CD4-positive, alpha-beta T cell treated with Interleukin-2 at 100 ng/mL for 4 hours (primary cell): ENCODE measurements around the gene GSPT1.

Experiments
- DNase-seq: peaks from one replicate; pipeline ENCODE4 v3.0.0-alpha.2; 2020; ENCODE audit warnings: low spot score

GSPT1 gene

GRCh38 chr16:11913425-11914079 lies 2.2 kb downstream of the GSPT1 start:
- DNase-seq, result peak; percentile 46

DNA sequence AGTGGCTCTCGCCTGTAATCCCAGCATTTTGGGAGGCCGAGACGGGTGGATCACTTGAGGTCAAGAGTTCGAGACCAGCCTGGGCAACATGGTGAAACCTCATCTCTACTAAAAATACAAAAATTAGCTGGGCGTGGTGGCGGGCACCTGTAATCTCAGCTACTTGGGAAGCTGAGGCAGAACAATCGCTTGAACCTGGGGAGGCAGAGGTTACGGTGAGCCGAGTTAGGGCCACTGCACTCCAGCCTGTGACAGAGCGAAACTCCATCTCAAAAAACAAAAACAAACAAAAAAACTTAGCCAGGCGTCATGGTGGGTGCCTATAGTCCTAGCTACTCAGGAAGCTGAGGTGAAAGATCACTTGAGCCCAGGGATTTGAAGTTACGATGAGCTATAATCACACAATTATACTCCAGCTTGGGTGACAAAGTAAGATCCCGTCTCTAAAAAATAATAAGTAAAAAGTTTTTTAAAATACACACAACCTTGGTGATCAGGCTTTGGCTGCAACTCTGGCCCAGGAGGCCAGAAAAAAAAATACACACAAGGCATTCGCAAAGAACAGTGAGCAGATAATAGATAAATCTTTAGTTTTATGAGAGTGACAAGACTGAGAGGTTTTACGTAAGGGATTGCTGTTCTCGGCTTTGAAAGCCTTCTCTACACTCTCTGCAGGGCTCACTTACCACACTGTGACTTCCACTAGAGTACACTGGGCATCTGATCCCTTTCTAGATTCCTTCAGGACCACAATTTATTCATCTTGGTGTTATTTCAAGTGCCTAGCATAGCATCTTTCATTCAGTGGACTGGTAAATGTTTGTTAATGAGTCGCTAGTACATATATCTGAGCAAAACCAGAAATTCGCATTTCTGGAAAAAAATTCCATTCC lies 5.9 kb downstream of the GSPT1 start:
- DNase-seq, result no peak

DNA sequence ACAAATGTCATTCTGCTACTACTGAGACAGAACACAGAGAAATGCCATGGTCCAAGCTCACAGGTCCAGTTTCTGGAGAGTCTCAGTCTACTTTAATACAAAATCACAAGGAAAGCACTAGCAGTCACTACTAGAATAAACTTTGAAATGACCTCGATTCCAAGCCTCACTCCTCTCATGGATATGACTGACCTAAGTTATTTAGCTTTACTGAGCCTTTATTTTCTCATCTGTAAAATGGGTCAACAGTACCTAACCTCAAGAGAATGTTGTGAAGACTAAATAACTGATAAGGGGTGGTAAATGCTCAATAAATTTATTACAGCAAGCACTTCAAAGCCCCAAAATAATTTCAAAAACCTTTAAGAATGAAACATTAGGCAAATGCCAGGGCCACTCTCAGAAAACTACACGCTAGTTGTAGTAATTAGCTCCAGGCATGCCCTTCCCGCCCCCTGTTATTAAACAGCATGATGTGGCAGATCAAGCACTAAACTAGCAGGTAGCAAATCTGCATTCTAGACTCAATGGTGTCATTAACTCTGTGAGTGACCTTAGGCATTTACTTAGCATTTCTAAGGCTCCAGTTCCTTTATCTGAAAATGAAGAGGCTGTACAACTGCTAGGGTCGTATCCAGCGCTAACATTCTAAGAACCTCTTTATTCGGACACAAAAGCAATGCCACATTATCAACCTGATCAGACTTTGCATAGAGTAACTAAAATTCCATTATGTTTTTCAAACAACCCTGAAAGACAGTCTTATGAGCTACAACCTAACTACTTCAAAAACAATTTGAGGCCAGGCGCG lies 8.4 kb downstream of the GSPT1 start:
- DNase-seq, result no peak

- DNase-seq, result no peak
Measured at GRCh38 chr16:11903906-11904305, 11.8 kb downstream of the GSPT1 start.

DNA sequence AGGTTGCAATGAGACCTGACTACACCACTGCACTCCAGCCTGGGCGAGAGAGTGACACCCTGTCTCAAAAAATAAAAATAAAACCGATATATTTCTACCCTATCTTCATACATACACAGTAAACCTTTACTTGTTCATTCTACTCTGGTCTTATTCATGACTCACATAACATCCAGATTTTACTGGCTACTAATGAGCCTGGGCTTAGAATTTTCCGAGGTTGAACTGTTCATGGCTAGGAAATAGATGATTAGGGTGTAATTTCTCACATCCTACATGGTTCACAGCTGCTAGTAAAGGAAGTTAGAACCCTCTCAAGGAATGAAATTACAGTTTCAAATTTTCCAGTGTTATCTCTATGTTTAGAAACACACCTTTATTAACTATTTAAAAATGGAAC lies 14.7 kb downstream of the GSPT1 start:
- no peak for DNase-seq

DNA sequence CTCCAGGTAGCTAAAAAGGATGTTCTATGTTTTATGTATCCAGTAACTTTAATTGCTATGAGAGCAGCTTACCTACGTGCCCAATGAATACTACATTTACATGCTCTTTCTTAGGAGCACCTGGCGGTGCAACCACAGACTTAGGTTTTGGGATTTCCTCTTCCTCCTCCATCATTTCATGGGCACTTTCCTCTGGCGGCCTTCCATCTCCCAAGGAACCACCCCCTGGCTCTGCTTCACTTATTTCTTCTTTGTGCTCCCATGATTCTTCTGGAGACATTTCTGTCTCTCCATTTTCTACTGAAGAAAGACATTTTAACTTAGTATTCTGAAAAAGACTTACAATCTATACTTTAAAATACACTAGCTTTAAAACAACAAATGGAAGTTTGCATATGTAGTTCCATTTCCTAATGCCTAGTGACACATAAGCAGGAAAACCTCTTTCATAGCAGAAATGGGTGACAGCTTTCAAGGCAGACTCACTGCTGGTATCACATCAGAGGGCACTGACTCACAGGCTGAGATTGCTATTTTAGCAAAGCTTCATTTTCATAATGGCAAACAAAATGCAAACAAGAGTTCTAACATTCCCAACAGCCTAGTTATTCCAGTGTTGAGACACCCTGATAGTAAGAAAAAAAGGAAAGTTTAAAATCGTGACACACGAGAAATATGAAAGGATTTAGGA lies 19.1 kb downstream of the GSPT1 start:
- DNase-seq, result no peak

- no peak for DNase-seq
Measured at GRCh38 chr16:11893571-11893970, 22.2 kb downstream of the GSPT1 start.

DNA sequence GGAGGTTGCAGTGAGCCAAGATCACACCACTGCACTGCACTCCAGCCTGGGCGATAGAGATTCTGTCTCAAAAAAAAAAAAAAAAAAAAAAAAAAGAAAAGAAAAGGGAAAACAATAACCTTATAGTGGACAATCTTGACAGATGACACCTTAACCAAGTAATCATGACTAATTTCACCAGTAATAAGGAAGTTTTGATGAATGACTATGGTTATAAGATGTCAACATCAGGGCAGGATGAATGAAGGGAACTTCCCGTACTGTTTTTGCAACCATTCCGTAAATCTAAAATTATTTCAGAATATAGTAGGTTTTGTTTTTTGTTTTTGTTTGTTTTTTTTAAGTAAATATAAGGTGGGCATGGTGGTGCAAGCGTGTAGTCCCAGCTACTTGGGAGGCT lies 23.0 kb downstream of the GSPT1 start:
- no peak for DNase-seq

DNA sequence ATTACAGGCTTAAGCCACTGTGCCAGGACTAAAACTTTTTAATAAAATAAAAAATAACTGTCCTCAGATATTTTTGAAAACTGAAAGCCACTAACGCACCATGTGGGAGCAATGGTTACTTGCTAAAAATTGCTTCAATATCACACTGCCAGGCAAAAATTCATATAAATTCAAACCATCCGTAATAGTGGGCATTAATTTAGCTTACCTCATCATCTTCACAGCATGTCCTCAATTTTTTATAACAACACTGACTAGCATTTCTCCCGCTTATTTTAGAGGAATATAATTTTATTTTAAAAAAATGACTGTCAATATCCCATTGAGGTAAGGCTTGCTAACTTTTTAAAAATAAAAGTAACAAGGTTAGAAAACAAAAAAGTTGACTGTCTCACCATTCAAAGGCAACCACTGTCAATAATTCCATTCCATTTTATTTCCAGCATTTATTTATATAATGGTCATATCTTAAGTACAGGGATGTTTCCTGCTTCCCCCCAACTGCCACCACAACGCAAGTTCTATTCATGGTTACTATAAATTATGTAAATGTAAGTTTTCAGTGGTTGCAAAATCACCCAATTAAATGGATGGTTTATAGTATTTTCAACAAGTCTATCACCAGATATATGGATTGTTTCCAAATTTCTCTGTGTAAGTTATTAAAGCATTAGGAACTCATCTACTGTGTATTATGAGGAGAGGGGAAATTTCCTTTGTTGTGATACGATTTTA lies 25.4 kb downstream of the GSPT1 start:
- no peak for DNase-seq

DNA sequence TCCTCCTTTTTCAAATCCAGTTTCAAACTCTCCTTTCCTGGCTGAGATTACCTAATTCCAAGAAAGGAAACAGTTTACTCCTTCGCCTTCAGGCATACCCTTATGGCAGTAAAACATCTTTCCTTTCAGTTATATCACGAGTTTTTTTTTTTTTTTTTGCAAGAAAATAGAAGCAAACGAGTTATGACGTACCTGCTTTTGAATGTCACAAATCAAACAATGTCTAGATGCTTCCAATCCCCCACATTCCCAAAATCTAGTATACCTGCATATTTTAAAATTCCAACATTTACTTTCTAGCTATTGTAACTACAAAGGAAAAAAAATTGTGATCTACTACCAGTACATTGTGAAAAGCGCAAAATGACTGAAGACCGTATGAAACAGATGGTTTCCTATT lies 28.9 kb downstream of the GSPT1 start:
- no peak for DNase-seq

DNA sequence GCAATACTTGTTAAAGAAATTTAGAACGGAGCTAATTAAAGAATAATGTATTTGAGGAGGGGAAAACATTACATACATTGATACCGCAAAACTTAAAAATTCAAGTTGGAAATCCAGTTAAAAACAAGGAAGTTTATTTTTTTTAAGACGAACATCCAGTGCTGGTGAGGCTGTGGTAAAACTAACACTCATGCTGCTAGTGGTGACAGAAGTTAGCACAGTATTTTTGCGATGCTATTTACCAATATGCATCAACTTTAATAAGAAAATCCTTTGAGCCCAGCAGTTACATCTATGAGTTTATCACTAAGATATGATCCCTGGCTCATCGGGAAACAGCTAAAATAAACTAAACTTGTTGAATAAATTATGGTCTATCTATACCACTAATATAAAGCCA lies 31.7 kb downstream of the GSPT1 start:
- no peak for DNase-seq

- no peak for DNase-seq
Measured at GRCh38 chr16:11880007-11880406, 35.7 kb downstream of the GSPT1 start.

GRCh38 chr16:11877374-11877773 lies 38.4 kb downstream of the GSPT1 start:
- DNase-seq, result no peak

GRCh38 chr16:11876306-11876705 lies 39.5 kb downstream of the GSPT1 start:
- DNase-seq, result no peak

DNA sequence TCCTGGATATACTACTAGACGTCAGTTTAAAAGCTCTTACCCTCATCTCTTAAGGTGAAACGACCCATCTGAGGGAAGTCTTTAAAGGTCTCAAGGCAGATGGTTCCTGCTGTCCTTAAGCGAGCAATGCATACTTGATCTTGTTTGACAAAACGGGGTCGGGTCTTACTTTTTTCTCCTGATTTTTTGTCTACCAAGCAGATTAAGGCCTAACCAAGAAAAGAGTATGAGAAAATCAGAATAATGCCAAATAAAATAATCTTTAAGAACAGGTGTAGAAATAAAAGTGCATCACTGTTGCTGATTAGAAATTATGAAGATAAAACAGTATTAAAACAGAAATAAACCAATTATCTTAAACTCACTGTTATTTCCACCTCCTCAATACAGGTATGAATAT lies 40.0 kb downstream of the GSPT1 start:
- no peak for DNase-seq

DNA sequence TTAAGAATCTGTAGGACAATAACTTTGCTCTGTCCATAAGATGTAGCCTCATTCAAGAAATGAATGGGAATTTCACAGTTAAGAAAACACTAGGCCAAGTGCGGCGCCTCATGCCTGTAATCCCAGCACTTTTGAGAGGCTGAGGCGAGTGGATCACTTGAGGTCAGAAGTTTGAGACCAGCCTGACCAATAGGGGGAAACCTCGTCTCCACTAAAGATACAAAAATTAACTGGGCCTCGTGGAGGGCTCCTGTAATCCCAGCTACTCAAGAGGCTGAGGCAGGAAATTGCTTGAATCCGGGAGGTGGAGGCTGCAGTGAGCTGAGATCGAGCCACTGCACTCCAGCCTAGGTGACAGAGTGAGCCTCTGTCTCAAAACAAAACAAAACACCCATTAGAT lies 44.6 kb downstream of the GSPT1 start:
- DNase-seq, result no peak

DNA sequence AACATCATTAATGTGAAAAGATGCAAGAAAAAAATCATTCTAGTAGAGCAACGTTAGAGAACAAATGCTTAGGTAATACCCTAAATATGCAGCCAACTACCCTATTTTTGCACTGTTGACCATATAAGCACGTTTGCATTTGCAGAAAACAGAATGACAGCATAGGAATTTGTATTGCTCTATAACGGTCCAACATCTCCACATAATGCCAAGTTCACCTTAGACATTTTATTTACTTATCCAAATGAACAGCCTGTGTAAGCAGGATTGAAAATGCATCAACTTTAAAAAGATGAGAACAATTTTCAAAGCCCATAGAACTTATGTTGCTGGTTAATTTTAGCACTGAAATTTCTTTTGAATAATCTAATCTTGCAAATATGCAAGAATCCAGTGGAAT lies 45.4 kb downstream of the GSPT1 start:
- no peak for DNase-seq

- DNase-seq, result no peak
Measured at GRCh38 chr16:11869353-11870228, 46.2 kb downstream of the GSPT1 start.

DNA sequence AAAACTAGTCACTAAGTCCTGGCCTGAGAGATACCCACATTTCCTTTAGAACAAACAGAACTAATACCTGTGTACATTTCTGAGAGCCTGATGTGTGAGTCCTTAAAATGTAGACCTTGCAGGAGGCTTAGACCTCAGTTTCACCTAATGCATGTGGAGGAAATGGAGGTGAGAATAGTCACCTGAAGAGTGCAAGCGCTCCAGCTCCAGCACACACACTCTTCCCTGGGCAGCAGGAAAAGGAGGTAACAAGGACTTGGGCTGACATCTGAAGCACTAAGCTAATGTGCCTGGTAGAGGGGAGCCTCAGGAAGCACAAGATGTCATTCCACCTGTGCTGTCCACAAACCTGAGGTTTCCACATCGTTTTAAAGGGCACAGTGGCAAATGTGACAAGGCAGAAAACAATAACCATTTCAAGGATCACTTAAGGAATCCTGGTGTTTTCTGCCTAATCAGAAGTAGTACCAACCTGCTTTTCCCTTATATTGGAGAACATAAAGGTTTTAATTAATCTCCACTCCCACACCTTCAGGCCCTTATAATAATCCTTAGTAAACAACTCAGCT lies 47.3 kb downstream of the GSPT1 start:
- no peak for DNase-seq

GRCh38 chr16:11862489-11862888 lies 53.3 kb downstream of the GSPT1 start:
- DNase-seq, result no peak
